GM21576 (cell line): ENCODE measurements around the gene SIN3B.
"Not testable (repeated sequence)": the region's sequence is repeated elsewhere in the genome, so short reads cannot be mapped to it uniquely, and the experiment has no call there.

Source experiments
- ATAC-seq: cut with Tn5 transposase; IDR thresholded peaks from one replicate; pipeline ENCODE4 v1.9.1; 2021; ENCODE audit warnings: mild to moderate bottlenecking, moderate library complexity; ENCODE audit not compliant: unreplicated experiment

SIN3B gene

GRCh38 chr19:16862826-16863415, 33.7 kb downstream of the SIN3B start:
- no peak for ATAC-seq

- no peak for ATAC-seq
Observed at GRCh38 chr19:16867211-16867610, 38.0 kb downstream of the SIN3B start.

- ATAC-seq = no peak
Observed at GRCh38 chr19:16868423-16869130, 39.4 kb downstream of the SIN3B start.

- ATAC-seq = no peak
Observed at GRCh38 chr19:16869331-16869972, 40.3 kb downstream of the SIN3B start.

DNA sequence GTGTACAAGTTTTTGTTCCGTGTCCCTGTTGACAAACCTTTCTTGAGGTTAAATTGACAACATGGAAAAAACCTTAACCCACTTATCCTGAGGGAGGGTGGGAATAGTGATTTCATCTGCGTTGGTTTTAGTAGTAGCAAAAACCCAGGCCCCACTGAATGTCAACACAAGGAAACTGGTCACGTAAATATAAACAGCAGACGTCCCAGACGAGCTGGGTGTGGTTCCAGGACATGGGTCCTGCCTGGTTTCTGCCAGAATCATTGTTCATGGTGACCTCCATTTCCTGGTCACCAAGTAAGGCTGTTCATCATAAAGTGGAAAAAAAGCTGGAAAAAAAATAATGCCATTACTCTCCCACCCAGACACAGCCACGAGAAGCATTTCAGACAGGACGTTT, 42.7 kb downstream of the SIN3B start:
- ATAC-seq = no peak

- no peak for ATAC-seq
Observed at GRCh38 chr19:16872728-16873127, 43.5 kb downstream of the SIN3B start.

DNA sequence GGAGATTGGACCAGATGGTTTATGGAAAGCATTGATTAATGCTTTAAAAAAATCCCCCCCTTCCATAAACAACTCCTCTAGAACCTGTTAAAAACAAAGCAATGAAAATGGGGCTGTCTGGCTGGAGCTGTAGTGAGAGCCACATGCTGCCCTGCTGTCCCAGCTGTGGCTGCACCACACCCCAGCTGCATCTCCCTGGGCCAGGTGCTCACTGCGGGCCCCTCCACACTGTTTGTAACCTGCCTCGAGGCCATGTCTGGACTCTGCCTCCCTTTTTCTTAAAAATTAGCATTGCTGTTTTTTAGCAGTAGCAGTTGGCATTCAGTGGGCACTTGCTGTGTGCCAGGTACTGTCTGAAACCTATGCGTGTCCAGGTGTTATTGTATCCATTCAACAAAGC, 44.4 kb downstream of the SIN3B start:
- no peak for ATAC-seq

GRCh38 chr19:16874250-16874977, 45.2 kb downstream of the SIN3B start:
- no peak for ATAC-seq

- not testable (repeated sequence) for ATAC-seq
Observed at GRCh38 chr19:16874978-16875299, 45.7 kb downstream of the SIN3B start.

GRCh38 chr19:16875584-16876555, 46.7 kb downstream of the SIN3B start:
- ATAC-seq = no peak

DNA sequence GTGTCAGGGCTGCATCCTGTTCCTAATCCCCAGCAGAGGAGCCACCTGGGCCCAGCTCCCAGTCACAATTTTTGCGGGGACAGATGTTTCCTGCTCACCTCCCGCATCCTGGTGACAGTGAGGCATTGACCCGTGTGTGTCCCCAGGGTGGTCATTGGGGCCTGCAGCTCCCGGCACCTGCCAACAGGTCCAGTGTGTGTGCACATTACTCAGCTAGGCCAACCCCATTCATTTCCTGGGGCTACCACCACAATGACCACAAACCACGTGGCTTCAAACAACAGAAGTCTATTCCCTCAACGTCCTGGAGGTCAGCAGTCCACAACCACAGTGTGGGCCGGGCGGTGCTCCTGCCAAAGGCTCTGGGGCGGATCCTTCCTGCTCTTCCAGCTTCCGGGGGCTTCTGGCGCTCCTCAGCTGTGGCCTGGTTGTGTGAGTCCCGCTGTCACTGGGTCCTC, 47.7 kb downstream of the SIN3B start:
- ATAC-seq = no peak

- no peak for ATAC-seq
Observed at GRCh38 chr19:16877581-16877980, 48.4 kb downstream of the SIN3B start.

DNA sequence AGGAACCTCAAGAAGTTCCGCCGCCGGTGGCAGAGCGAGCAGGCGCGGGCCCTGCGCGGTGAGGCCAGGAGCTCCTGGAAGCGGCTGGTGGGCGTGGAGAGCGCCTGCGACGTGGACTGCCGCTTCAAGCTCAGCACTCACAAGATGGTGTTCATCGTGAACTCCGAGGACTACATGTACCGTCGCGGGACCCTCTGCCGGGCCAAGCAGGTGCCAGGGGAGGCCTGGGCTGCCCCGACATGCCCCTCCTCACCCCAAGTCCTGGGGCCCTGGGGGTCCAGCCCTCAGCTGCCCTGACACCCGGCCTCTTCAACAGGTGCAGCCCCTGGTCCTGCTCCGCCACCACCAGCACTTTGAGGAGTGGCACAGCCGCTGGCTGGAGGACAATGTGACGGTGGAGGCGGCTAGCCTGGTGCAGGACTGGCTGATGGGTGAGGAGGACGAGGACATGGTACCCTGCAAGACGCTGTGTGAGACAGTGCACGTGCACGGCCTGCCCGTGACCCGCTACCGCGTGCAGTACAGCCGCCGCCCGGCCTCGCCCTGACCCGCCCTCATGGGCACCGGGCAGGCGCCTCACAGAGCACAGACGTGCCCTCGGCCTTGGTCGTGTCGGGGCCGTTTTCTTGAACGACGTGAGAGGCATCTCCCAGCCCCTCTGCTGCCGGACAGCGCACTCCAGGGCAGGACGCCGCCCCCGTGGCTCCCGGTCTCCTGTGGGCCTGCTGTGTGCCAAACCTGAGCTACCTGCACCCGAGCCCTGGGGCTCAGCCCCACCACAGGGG, 49.2 kb downstream of the SIN3B start:
- ATAC-seq = no peak

GRCh38 chr19:16880884-16881554, 51.8 kb downstream of the SIN3B start:
- ATAC-seq = no peak

DNA sequence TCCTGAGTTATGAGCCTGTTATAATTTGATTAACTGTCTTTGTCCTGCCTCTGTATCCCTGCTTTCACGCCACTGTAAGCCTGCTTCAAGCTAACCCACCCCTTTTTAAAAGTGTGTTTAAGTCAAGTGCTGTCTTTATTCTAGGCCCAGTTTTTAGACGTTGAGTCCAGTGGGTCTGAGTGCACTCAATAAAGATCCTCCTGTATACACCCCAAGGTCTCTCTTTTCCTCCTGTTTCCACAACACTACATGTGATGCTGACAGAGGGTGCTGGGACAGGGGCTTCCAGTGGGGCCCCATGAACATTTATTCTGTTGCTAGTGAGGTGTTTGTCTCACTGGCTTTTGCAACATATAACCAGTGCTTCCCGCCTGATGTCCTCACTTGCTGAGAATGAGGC, 52.9 kb downstream of the SIN3B start:
- no peak for ATAC-seq

DNA sequence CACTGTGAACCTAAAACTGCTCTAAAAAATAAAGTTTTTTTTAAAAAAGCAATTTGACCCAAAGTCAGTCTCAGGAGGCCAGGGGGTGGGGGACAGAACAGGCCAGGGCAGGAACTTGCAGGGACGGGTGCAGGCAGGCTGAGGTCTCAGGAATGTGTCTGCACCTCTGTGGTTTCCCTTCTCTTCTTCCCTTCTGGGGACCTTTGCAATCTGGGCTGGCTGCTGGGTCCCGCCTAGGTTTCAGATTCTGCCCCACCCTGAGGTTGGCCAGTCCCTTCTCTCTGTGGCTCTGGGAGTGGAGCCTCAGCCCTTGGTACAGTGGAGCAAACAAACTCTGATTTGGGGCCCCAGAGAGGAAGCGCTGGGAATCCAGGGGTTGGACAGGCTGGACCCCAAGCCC, 54.3 kb downstream of the SIN3B start:
- no peak for ATAC-seq

- no peak for ATAC-seq
Observed at GRCh38 chr19:16885166-16885565, 56.0 kb downstream of the SIN3B start.

DNA sequence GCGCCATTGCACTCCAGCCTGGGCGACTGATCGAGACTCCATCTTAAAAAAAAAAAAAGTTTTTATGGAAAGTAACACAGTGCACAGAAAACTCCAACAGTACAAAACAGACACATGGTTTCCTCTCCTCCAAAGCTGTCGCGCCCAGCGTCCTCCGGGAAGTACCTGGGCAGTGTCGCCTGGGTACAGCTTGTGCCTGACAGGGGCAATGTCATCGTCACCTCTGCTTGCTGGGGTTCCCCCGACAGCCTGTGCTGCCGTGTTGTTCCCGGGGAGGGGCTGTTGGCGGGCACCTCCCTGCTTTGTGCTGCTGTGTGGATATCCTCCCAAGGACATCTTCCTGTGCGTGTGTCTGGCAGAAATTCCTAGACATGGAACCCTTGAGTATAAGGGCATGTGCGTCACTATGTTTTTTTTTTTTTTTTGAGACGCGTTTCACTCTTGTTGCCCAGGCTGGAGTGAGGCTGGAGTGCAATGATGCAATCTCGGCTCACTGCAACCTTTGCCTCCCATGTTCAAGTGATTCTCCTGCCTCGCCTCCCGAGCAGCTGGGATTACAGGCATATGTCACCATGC, 57.2 kb downstream of the SIN3B start:
- ATAC-seq = no peak
